Right atrium auricular region (tissue), 2 donors: ENCODE data around the gene TDRD15. TPM values are rescaled to one million over a fixed set of nuclear protein-coding genes. Genes with fewer than 3 reads are reported as not detected.

ENCODE experiments used
- DNase-seq: peaks from one replicate; pipeline ENCODE4 v3.0.0-alpha.2; 2019; ENCODE audit warnings: low spot score
- H3K27ac ChIP-seq, 2 donors: fragments of 200-600 bp; sonication (generic); 1 replicate in 1 of 2; 2 replicates in 1 of 2; pipeline ENCODE4 v1.5.1; 2016 to 2019
- H3K27me3 ChIP-seq, 2 donors: fragments of 200-600 bp; sonication (generic); one replicate each; pipeline versions ENCODE4 v1.5.1 to v1.6.0; 2017 to 2019
- H3K36me3 ChIP-seq: fragments of 200-600 bp; sonication (generic); one replicate; pipeline ENCODE4 v1.5.1; 2016
- H3K4me1 ChIP-seq, 2 donors: fragments of 200-600 bp; sonication (generic); one replicate each; pipeline versions ENCODE4 v1.5.1 to v1.6.0; 2017 to 2019
- H3K4me3 ChIP-seq, 2 donors: fragments of 200-600 bp; sonication (generic); 1 replicate in 1 of 2; 2 replicates in 1 of 2; pipeline ENCODE4 v1.5.1; 2017 to 2019; ENCODE audit warnings: mild to moderate bottlenecking in 1 of 2, moderate library complexity in 1 of 2
- H3K9me3 ChIP-seq, 2 donors: fragments of 200-600 bp; sonication (generic); one replicate each; pipeline ENCODE4 v1.5.1; 2019
- total RNA-seq, 2 donors: library from RNA; depleted of rRNA; stranded (reverse); fragments of >200 nt; gene quantifications; one replicate each; pipeline ENCODE4 v1.1.0, GENCODE V29; 2016
- TF ChIP-seq, protein P1 (sequence below), 2 donors: fragments of 200-600 bp; sonication (generic); IDR thresholded peaks; one replicate each; pipeline ENCODE4 v1.5.1; 2019; ENCODE audit warnings: antibody characterized with exemption in 2 of 2

The TDRD15 gene
- total RNA-seq, 2 donors from 2014 or later: 1.7 TPM; not detected in 1

DNA sequence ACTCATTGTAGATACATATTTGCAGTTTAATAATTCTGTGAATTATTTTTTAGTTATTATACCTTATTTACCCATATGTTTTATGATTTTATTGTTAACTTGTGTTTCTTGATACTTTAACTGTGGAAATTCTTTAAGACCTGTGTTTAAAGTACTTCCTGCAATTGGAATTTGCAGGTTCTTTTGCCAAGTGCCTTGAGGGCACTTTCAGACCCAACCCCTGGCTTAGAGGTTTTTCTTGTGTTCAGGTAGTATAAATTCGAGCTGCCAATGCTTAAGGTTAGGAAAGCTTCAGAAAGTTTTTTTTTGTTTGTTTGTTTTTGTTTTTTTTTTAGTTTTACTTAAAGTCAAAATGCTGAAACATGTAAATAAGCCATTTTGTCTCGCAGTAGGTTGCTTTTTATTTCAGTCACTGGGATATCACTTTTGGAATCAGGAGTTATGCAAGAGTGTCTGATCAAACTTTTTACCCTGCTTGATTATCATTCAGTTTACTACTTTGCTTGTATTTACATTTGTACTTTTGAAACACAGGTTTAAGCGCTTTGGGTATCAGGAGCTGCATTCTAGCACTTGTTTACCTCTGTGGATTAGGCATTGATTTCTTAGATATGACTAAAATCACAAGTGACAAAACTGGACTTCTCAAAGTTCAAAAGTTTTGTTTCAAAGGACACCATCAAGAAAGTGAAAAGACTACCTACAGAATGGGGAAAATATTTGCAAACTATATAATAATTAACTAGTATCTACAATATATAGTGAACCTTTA lies 31.8 kb downstream of the TDRD15 start:
- Histone ChIP-seq H3K27ac (no peak overlapping the region), H3K4me3 (no peak overlapping the region), H3K36me3 (no peaks in the 10 kb centered on the region), H3K9me3 (no peaks in the 10 kb centered on the region), H3K4me1 (no peaks in the 10 kb centered on the region), H3K27me3 (no peaks in the 10 kb centered on the region)
- no peak for DNase-seq
- TF ChIP-seq, protein P1, sequence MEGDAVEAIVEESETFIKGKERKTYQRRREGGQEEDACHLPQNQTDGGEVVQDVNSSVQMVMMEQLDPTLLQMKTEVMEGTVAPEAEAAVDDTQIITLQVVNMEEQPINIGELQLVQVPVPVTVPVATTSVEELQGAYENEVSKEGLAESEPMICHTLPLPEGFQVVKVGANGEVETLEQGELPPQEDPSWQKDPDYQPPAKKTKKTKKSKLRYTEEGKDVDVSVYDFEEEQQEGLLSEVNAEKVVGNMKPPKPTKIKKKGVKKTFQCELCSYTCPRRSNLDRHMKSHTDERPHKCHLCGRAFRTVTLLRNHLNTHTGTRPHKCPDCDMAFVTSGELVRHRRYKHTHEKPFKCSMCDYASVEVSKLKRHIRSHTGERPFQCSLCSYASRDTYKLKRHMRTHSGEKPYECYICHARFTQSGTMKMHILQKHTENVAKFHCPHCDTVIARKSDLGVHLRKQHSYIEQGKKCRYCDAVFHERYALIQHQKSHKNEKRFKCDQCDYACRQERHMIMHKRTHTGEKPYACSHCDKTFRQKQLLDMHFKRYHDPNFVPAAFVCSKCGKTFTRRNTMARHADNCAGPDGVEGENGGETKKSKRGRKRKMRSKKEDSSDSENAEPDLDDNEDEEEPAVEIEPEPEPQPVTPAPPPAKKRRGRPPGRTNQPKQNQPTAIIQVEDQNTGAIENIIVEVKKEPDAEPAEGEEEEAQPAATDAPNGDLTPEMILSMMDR (IDR thresholded peaks at IDR 0.05): no peak

DNA sequence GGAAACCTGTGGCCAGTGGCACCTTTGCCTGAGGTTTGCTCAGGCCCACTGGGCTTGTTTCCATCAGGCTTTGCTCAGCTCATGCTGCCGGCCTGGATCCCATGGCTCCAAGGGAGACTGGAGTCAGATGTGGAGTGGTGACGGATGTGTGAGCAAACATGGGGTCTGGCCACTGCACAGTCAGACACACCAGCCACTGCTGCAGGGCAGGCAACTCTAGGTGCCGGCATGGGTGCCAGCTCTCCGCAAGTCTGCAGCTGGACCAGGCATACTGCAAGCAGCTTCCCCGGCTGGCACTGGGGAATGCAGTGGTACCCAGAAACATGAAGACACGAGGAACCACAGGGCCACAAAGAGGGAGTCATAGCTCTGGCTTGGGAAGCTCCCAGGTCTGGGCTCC lies 37.4 kb downstream of the TDRD15 start:
- DNase-seq: no peak
- no peaks in the 10 kb centered on the region for H3K4me1 ChIP-seq
- no peak overlapping the region for H3K27ac ChIP-seq
- H3K27me3 ChIP-seq: no peaks in the 10 kb centered on the region
- no peaks in the 10 kb centered on the region for H3K9me3 ChIP-seq
- H3K4me3 ChIP-seq: no peak overlapping the region
- TF ChIP-seq, protein P1 (IDR thresholded peaks at IDR 0.05): no peak
- no peaks in the 10 kb centered on the region for H3K36me3 ChIP-seq

DNA sequence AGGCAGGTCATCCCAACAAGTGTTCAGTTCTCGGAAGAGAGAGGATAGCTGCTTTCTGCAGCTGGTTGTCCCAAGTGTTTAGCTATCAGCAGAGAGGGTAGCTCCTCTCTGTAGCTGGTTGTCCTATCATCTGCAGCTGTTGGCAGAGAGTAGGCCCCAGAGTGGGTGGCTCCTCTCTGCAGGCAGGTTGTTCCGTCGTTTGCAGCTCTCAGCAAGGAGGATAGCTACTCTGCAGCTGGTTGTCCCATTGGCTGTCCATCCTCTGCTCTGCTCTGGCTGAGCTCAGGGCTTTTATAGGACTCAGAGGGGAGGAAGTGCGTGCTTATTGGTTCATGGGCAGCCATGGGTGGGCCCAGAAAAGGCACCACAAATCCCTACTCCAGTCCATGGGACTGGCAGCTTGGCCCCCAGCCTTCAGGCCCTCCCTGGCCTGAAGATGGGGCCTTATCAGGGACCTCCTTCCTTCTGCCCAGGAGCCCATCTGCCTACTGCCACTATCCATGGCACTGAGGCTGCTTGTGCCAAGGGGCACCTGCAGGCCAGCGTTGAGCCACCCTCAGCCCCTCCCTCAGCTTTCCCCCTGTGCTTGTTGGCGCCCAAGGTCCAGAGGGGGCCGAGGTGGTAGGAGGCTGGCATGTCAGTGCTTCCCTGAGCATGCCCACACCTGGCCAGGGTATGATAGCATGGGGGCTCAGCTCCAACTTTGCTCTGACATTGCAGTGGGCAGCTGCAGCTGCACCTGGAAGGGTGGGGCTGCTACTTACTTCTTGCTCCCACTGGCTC lies 38.3 kb downstream of the TDRD15 start:
- TF ChIP-seq, protein P1 (IDR thresholded peaks at IDR 0.05): no peak
- no peaks in the 10 kb centered on the region for H3K9me3 ChIP-seq
- no peaks in the 10 kb centered on the region for H3K36me3 ChIP-seq
- no peaks in the 10 kb centered on the region for H3K4me1 ChIP-seq
- no peaks in the 10 kb centered on the region for H3K27me3 ChIP-seq
- H3K4me3 ChIP-seq: no peak overlapping the region
- no peak overlapping the region for H3K27ac ChIP-seq
- DNase-seq: no peak

DNA sequence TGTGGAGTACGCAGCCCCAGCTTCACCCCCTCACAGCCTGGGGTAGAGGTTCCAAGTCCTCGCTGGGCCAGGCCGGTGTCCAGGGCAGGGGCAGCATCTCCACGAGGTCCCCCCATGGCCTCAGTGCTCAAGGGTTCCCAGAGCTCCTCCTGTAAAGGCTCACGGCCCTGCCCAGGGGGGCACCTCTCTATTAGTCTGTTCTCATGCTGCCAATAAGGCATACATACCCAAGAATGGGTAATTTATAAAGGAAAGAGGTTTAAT lies 38.8 kb downstream of the TDRD15 start:
- H3K36me3 ChIP-seq: no peaks in the 10 kb centered on the region
- no peaks in the 10 kb centered on the region for H3K9me3 ChIP-seq
- no peak for DNase-seq
- TF ChIP-seq, protein P1 (IDR thresholded peaks at IDR 0.05): no peak
- no peak overlapping the region for H3K27ac ChIP-seq
- H3K4me3 ChIP-seq: no peak overlapping the region
- H3K4me1 ChIP-seq: no peaks in the 10 kb centered on the region
- H3K27me3 ChIP-seq: no peaks in the 10 kb centered on the region

DNA sequence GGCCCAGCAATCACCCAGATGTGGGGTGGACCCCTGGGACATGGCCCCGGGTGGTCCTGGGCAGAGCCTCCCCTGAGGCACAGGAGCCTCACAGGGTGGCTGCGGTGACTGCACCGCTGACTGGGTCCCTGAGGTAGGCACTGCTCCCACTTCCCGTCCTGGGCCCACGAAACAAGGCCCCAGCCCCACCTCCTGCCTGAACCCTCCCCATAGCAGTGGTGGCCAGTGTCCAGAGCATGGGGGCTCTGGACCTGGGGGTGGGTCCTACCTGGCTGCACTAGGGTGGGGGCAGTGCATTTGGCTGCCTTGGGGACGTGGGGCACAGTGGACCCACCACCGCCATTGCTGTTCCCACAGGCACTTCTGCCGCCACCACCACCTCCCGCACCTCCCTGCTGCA lies 39.4 kb downstream of the TDRD15 start:
- Histone ChIP-seq H3K27me3 (no peaks in the 10 kb centered on the region), H3K9me3 (no peaks in the 10 kb centered on the region), H3K27ac (no peak overlapping the region), H3K4me1 (no peaks in the 10 kb centered on the region), H3K36me3 (no peaks in the 10 kb centered on the region), H3K4me3 (no peak overlapping the region)
- DNase-seq: no peak
- TF ChIP-seq, protein P1 (IDR thresholded peaks at IDR 0.05): no peak
